Measurements from ENCODE around the gene GIT2. TPM values are rescaled to one million over a fixed set of nuclear protein-coding genes. Genes with fewer than 3 reads are reported as not detected.

The GIT2 gene
- total and polyA plus RNA-seq, 2 of the 13 experiments (the other 11 are each of a cell fraction or from before 2014, with no cell fraction given), result 18.4 to 19.8 TPM

DNA sequence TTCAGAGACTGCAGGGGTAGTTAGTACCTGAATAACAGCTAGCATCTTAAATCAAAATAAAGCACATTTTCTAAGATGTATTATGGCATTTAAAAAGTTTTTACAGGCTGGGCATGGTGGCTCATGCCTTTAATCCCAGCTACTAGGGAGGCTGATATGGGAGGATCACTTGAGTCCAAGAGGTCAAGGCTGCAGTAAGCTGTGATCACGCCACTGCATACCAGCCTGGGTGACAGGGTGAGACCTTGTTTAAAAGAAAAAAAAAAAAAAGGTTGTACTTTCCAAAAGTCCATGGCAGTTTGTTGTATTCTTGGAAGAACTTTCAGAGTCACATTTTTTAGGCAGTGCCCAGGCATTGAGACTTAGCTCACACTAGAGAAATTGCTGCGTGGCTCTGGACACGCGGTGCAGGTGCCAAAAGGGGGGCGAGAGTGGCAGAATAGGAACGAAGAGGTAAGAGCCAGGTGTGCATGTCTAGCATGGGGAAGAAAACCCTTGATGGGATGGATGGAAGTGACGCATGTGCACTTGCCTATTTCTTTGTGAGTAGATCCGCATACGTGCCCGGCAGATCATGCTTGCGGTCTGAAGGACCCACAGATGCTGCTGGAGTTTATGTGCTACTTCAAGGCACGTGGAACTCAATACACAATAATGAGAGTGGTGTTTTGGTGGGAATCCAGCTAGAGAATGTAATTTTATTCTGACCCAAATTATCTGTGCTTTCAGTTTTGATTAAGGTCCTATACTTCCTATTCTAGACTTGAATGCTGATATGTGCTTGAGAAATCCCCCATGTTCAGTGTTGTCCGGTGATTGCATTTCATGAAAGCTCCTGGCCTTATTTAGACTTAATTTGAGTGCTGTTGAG lies 14.9 kb upstream of the GIT2 start (continued):
- no peak for TF ChIP-seq JUNB (CRISPR knock-in tag; IDR thresholded peaks at IDR 0.05; ENCODE audit: borderline replicate concordance)
- peak; percentile 77 for TF ChIP-seq NCOA2 (CRISPR knock-in tag; IDR thresholded peaks at IDR 0.05)
- no peak for TF ChIP-seq ZNF160 (CRISPR knock-in tag; IDR thresholded peaks at IDR 0.05)
- TF ChIP-seq NR2F6 (IDR thresholded peaks at IDR 0.05), result peak; percentile 84
- peak; percentile 91 for TF ChIP-seq NR2F6 (CRISPR knock-in tag; IDR thresholded peaks at IDR 0.05)
- no peak for TF ChIP-seq ZBTB42 (CRISPR knock-in tag; IDR thresholded peaks at IDR 0.05)
- TF ChIP-seq ZNF546 (CRISPR knock-in tag; conservative IDR thresholded peaks at IDR 0.05), result no peak
- TF ChIP-seq, protein P1, sequence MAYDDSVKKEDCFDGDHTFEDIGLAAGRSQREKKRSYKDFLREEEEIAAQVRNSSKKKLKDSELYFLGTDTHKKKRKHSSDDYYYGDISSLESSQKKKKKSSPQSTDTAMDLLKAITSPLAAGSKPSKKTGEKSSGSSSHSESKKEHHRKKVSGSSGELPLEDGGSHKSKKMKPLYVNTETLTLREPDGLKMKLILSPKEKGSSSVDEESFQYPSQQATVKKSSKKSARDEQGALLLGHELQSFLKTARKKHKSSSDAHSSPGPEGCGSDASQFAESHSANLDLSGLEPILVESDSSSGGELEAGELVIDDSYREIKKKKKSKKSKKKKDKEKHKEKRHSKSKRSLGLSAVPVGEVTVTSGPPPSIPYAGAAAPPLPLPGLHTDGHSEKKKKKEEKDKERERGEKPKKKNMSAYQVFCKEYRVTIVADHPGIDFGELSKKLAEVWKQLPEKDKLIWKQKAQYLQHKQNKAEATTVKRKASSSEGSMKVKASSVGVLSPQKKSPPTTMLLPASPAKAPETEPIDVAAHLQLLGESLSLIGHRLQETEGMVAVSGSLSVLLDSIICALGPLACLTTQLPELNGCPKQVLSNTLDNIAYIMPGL (CRISPR knock-in tag; IDR thresholded peaks at IDR 0.05; ENCODE audit: borderline replicate concordance in 1 of 2, low read depth in 1 of 2), result no peak
- TF ChIP-seq HNRNPLL (IDR thresholded peaks at IDR 0.05; ENCODE audit: low read depth, low read length, poor library complexity, severe bottlenecking), result no peak
- TF ChIP-seq MAFK (conservative IDR thresholded peaks at IDR 0.05 in 1 of 2, IDR thresholded peaks at IDR 0.05 in 1 of 2; ENCODE audit: low read length in 2 of 2), result no peak
- TF ChIP-seq PHF8 (CRISPR knock-in tag; IDR thresholded peaks at IDR 0.05), result no peak
- no peak for TF ChIP-seq SNRNP70 (IDR thresholded peaks at IDR 0.05; ENCODE audit: low read depth, low read length)
- no peak for TF ChIP-seq ZEB1 (IDR thresholded peaks at IDR 0.05; ENCODE audit: insufficient replicate concordance, low read depth)
- no peak for TF ChIP-seq ZNF44 (CRISPR knock-in tag; IDR thresholded peaks at IDR 0.05)
- TF ChIP-seq NFKB2 (CRISPR knock-in tag; IDR thresholded peaks at IDR 0.05; ENCODE audit: borderline replicate concordance), result no peak; the same call in 1 of the 2 replicates
- TF ChIP-seq, protein P2, sequence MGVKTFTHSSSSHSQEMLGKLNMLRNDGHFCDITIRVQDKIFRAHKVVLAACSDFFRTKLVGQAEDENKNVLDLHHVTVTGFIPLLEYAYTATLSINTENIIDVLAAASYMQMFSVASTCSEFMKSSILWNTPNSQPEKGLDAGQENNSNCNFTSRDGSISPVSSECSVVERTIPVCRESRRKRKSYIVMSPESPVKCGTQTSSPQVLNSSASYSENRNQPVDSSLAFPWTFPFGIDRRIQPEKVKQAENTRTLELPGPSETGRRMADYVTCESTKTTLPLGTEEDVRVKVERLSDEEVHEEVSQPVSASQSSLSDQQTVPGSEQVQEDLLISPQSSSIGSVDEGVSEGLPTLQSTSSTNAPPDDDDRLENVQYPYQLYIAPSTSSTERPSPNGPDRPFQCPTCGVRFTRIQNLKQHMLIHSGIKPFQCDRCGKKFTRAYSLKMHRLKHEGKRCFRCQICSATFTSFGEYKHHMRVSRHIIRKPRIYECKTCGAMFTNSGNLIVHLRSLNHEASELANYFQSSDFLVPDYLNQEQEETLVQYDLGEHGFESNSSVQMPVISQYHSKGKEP (CRISPR knock-in tag; IDR thresholded peaks at IDR 0.05), result no peak
- no peak for TF ChIP-seq STAT5B (CRISPR knock-in tag; IDR thresholded peaks at IDR 0.05)
- no peak for TF ChIP-seq ZBTB8A (CRISPR knock-in tag; IDR thresholded peaks at IDR 0.05; ENCODE audit: borderline replicate concordance, low read depth)
- no peak for TF ChIP-seq ZNF224 (CRISPR knock-in tag; IDR thresholded peaks at IDR 0.05)
- TF ChIP-seq, protein P3, sequence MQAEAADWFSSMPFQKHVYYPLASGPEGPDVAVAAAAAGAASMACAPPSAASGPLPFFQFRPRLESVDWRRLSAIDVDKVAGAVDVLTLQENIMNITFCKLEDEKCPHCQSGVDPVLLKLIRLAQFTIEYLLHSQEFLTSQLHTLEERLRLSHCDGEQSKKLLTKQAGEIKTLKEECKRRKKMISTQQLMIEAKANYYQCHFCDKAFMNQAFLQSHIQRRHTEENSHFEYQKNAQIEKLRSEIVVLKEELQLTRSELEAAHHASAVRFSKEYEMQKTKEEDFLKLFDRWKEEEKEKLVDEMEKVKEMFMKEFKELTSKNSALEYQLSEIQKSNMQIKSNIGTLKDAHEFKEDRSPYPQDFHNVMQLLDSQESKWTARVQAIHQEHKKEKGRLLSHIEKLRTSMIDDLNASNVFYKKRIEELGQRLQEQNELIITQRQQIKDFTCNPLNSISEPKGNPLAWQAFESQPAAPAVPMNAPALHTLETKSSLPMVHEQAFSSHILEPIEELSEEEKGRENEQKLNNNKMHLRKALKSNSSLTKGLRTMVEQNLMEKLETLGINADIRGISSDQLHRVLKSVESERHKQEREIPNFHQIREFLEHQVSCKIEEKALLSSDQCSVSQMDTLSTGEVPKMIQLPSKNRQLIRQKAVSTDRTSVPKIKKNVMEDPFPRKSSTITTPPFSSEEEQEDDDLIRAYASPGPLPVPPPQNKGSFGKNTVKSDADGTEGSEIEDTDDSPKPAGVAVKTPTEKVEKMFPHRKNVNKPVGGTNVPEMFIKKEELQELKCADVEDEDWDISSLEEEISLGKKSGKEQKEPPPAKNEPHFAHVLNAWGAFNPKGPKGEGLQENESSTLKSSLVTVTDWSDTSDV (CRISPR knock-in tag; IDR thresholded peaks at IDR 0.05), result no peak
- no peak for TF ChIP-seq RBAK (CRISPR knock-in tag; IDR thresholded peaks at IDR 0.05)
- peak; percentile 62; the same call in 1 of the 2 replicates for TF ChIP-seq DPF2 (CRISPR knock-in tag; IDR thresholded peaks at IDR 0.05; ENCODE audit: borderline replicate concordance, low read depth)

Data from HepG2 (cell line).